Measurements from ENCODE around the gene GLTPD2. TPM values are rescaled to one million over a fixed set of nuclear protein-coding genes. Genes with fewer than 3 reads are reported as not detected.

Gene GLTPD2
- total and polyA plus RNA-seq, 10 of the 15 experiments (the other 5 are each of a cell fraction or from before 2014, with no cell fraction given), result 0.16 to 0.34 TPM; not detected in 8

- TF ChIP-seq ZNF274 (IDR thresholded peaks at IDR 0.05; ENCODE audit: insufficient read depth, insufficient read length), result no peak
- 0 out of 2 replicates have a peak, but pooled peaks have one; percentile 60 for TF ChIP-seq ZNF207 (IDR thresholded peaks at IDR 0.05; ENCODE audit: borderline replicate concordance)
- TF ChIP-seq PML (IDR thresholded peaks at IDR 0.05; ENCODE audit: low read length), result no peak
- no peak for TF ChIP-seq MEF2A (IDR thresholded peaks at IDR 0.05; ENCODE audit: insufficient read depth, low read depth, low read length)
- no peak for TF ChIP-seq JUNB (IDR thresholded peaks at IDR 0.05)
- no peak for TF ChIP-seq SIN3A (IDR thresholded peaks at IDR 0.05; ENCODE audit: low read depth, low read length)
- no peak for TF ChIP-seq KDM1A (IDR thresholded peaks at IDR 0.05; ENCODE audit: borderline replicate concordance)
- TF ChIP-seq YY1 (IDR thresholded peaks at IDR 0.05; ENCODE audit: low read depth, low read length), result no peak; the same call in 1 of the 2 replicates
- no peak for TF ChIP-seq SMAD1 (IDR thresholded peaks at IDR 0.05; ENCODE audit: low read depth, partially characterized antibody)
- TF ChIP-seq RAD51 (IDR thresholded peaks at IDR 0.05), result no peak
- no peak for TF ChIP-seq FOS (IDR thresholded peaks at IDR 0.05; ENCODE audit: borderline replicate concordance, extremely low read depth, insufficient read length)
- no peak for TF ChIP-seq MYB (IDR thresholded peaks at IDR 0.05; ENCODE audit: borderline replicate concordance, low read depth, low read length)
- peak; percentile 5 for TF ChIP-seq KLF5 (IDR thresholded peaks at IDR 0.05; ENCODE audit: partially characterized antibody)
- no peak for TF ChIP-seq FOXK2 (IDR thresholded peaks at IDR 0.05)
- no peak for TF ChIP-seq TCF3 (IDR thresholded peaks at IDR 0.05; ENCODE audit: borderline replicate concordance, insufficient read depth, low read depth, low read length)
- no peak for TF ChIP-seq EZH2 (IDR thresholded peaks at IDR 0.05; ENCODE audit: borderline replicate concordance, control insufficient read depth, low read depth, low read length)
- TF ChIP-seq, protein P1, sequence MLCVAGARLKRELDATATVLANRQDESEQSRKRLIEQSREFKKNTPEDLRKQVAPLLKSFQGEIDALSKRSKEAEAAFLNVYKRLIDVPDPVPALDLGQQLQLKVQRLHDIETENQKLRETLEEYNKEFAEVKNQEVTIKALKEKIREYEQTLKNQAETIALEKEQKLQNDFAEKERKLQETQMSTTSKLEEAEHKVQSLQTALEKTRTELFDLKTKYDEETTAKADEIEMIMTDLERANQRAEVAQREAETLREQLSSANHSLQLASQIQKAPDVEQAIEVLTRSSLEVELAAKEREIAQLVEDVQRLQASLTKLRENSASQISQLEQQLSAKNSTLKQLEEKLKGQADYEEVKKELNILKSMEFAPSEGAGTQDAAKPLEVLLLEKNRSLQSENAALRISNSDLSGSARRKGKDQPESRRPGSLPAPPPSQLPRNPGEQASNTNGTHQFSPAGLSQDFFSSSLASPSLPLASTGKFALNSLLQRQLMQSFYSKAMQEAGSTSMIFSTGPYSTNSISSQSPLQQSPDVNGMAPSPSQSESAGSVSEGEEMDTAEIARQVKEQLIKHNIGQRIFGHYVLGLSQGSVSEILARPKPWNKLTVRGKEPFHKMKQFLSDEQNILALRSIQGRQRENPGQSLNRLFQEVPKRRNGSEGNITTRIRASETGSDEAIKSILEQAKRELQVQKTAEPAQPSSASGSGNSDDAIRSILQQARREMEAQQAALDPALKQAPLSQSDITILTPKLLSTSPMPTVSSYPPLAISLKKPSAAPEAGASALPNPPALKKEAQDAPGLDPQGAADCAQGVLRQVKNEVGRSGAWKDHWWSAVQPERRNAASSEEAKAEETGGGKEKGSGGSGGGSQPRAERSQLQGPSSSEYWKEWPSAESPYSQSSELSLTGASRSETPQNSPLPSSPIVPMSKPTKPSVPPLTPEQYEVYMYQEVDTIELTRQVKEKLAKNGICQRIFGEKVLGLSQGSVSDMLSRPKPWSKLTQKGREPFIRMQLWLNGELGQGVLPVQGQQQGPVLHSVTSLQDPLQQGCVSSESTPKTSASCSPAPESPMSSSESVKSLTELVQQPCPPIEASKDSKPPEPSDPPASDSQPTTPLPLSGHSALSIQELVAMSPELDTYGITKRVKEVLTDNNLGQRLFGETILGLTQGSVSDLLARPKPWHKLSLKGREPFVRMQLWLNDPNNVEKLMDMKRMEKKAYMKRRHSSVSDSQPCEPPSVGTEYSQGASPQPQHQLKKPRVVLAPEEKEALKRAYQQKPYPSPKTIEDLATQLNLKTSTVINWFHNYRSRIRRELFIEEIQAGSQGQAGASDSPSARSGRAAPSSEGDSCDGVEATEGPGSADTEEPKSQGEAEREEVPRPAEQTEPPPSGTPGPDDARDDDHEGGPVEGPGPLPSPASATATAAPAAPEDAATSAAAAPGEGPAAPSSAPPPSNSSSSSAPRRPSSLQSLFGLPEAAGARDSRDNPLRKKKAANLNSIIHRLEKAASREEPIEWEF (IDR thresholded peaks at IDR 0.05; ENCODE audit: insufficient replicate concordance, low read depth, low read length), result no peak
- no peak for TF ChIP-seq NR2C2 (IDR thresholded peaks at IDR 0.05; ENCODE audit: borderline replicate concordance, control insufficient read depth, insufficient read length, low read depth)
- peak; percentile 29; the same call in 1 of the 2 replicates for TF ChIP-seq CREM (IDR thresholded peaks at IDR 0.05; ENCODE audit: low read depth)
- TF ChIP-seq MEF2B (IDR thresholded peaks at IDR 0.05; ENCODE audit: partially characterized antibody, poor library complexity, severe bottlenecking), result no peak
- TF ChIP-seq SMC3 (IDR thresholded peaks at IDR 0.05; ENCODE audit: borderline replicate concordance, low read length), result no peak
- TF ChIP-seq WRNIP1 (IDR thresholded peaks at IDR 0.05; ENCODE audit: borderline replicate concordance, low read depth, low read length), result no peak
- TF ChIP-seq CHD4 (IDR thresholded peaks at IDR 0.05), result no peak
- no peak for TF ChIP-seq SREBF1 (IDR thresholded peaks at IDR 0.05; ENCODE audit: low read length)
- TF ChIP-seq, protein P2, sequence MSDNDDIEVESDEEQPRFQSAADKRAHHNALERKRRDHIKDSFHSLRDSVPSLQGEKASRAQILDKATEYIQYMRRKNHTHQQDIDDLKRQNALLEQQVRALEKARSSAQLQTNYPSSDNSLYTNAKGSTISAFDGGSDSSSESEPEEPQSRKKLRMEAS (IDR thresholded peaks at IDR 0.05; ENCODE audit: low read depth, low read length), result no peak
- TF ChIP-seq TCF7 (IDR thresholded peaks at IDR 0.05; ENCODE audit: borderline replicate concordance), result no peak
- TF ChIP-seq BACH1 (IDR thresholded peaks at IDR 0.05; ENCODE audit: borderline replicate concordance), result peak; percentile 71
- no peak for TF ChIP-seq ESRRA (IDR thresholded peaks at IDR 0.05; ENCODE audit: low read length)
Observed at GRCh38 chr17:4833178-4833940, 44.6 kb downstream of the GLTPD2 start, which contains the start of gene MINK1 (continued).
